Pancreas (tissue), 10 donors: ENCODE data around the gene GLP2R. TPM values are rescaled to one million over a fixed set of nuclear protein-coding genes. Genes with fewer than 3 reads are reported as not detected.

Source experiments
- ATAC-seq, 4 donors: fragments of 200-7000 bp; cut with Tn5 transposase; one replicate each; pipeline versions ENCODE4 v1.8.0 to v1.9.1; 2020; ENCODE audit warnings: mild to moderate bottlenecking in 4 of 4, moderate library complexity in 4 of 4
- DNase-seq, 6 donors: peaks; one replicate each; pipeline ENCODE4 v3.0.0-alpha.2; 2020
- FAIRE-seq: peaks from 2 replicates; lab custom pipeline; 2012; peaks lifted over from hg19 to GRCh38; lab: Jason Lieb, UNC
- H3K27ac ChIP-seq, 4 donors: fragments of 200-600 bp; sonication (generic); 1 replicate in 3 of 4; 2 replicates in 1 of 4; pipeline versions ENCODE4 v1.5.0 to v1.8.0; 2020
- H3K27me3 ChIP-seq, 4 donors: fragments of 200-600 bp; one replicate each; pipeline ENCODE4 v1.8.0; 2021
- H3K36me3 ChIP-seq, 3 donors: fragments of 200-600 bp; sonication (generic) in 1 of 3; one replicate each; pipeline versions ENCODE4 v1.5.0 to v1.8.0; 2020 to 2021
- H3K4me1 ChIP-seq, 3 donors: fragments of 200-600 bp; one replicate each; pipeline ENCODE4 v1.8.0; 2021
- H3K4me3 ChIP-seq, 4 donors: fragments of 200-600 bp; sonication (generic) in 2 of 4; one replicate each; pipeline versions ENCODE4 v1.5.0 to v1.8.0; 2020 to 2021
- H3K9me3 ChIP-seq, 4 donors: fragments of 200-600 bp; one replicate each; pipeline ENCODE4 v1.8.0; 2021
- CTCF ChIP-seq, 4 donors: fragments of 200-600 bp; sonication (generic) in 3 of 4; IDR thresholded peaks; one replicate each; pipeline versions ENCODE4 v1.5.0 to v1.8.0; 2021; ENCODE audit warnings: antibody characterized with exemption in 4 of 4
- whole genome bisulfite sequencing, 2 donors: extraction: QIAGEN DNeasy Blood & Tissue Kit; methylation state at CpG; one replicate each; pipeline ENCODE4 v1.1.7; 2013; 5-methylcytosine and 5-hydroxymethylcytosine counted together
- intact Hi-C, 3 donors: fragments of 100-400 bp; cut with DNase I; formaldehyde crosslinking; loops; one replicate each; pipeline versions ENCODE4 v1.11.1 to v1.14.2; 2022
- polyA plus RNA-seq, 2 donors: library from polyadenylated mRNA; stranded (reverse); fragments of 200-250 nt; gene quantifications; one replicate each; pipeline ENCODE4 v1.2.3, GENCODE V29; 2013
- total RNA-seq, 6 donors: library from RNA; stranded (reverse); fragmentation: NEBNext Ultra II Directional in 4 of 6; extraction: Animal tissue kit (Norgen Biotek cat#: 25700) in 4 of 6; gene quantifications; one replicate each; pipeline versions ENCODE4 v1.2.1 to v1.2.4, GENCODE V29; 2021 to 2023
- donor health status: healthy with polysubstance abuse.
- donor health status: DM: no; HTN: no; CAD: no; lungs with moderate emphysema.
- donor health status: DM: no; HTN: no; CAD: no.
- donor health status: control.
- donor health status: control.
- donor health status: Bipolar disorder and iron deficiency.
- donor health status: DM: yes; HTN: yes; CAD: no.
- donor health status: DM: no; HTN: no; CAD: no.
- donor health status: DM: no; HTN: no; CAD: no.
- donor health status: DM: yes; HTN: yes; CAD: no.

The GLP2R gene
- total and polyA plus RNA-seq, 8 donors: 0.39 to 1.7 (median 0.97) TPM

- DNase-seq (no peak), FAIRE-seq (no peak), ATAC-seq (no peak)
- intact Hi-C loops: loop anchor here in 1 of 3 donors (2.0 kb wide), 1 partner anchor 18 kb away; no protein-coding TSS in a partner anchor
- H3K27ac ChIP-seq: no peak overlapping the region
- no peaks in the 10 kb centered on the region for H3K9me3 ChIP-seq
- H3K27me3 ChIP-seq: no peaks in the 10 kb centered on the region
- TF ChIP-seq CTCF (IDR thresholded peaks at IDR 0.05): no peak
- H3K4me1 ChIP-seq: no peaks in the 10 kb centered on the region
- H3K36me3 ChIP-seq: no peaks in the 10 kb centered on the region
- H3K4me3 ChIP-seq: no peak overlapping the region
- WGBS, 2 donors: 84 to 92% methylated on average over 15 of the region's 15 CpGs
These were observed 33.4 kb upstream of the GLP2R start for GRCh38 chr17:9792181-9792840.

- DNase-seq (no peak), FAIRE-seq (no peak), ATAC-seq (no peak)
- Histone ChIP-seq H3K4me1 (no peaks in the 10 kb centered on the region), H3K36me3 (no peaks in the 10 kb centered on the region), H3K27ac (no peak overlapping the region), H3K9me3 (no peaks in the 10 kb centered on the region), H3K4me3 (no peak overlapping the region), H3K27me3 (peaks cover 0 to 24% (median 0%) of the 10 kb centered on the region in 4 donors)
- no peak for TF ChIP-seq CTCF (IDR thresholded peaks at IDR 0.05)
- WGBS, 2 donors: 59 to 64% methylated on average over 3 of the region's 3 CpGs
- intact Hi-C loops: no loop called here
These were observed 27.7 kb upstream of the GLP2R start for GRCh38 chr17:9798008-9798407.

- intact Hi-C loops: no loop called here
- H3K9me3 ChIP-seq: no peaks in the 10 kb centered on the region
- peak in 2 of 4 donors; percentile 19 to 32 for ATAC-seq
- no peak overlapping the region for H3K4me3 ChIP-seq
- peaks cover 0 to 24% (median 0%) of the 10 kb centered on the region in 4 donors for H3K27me3 ChIP-seq
- WGBS, 2 donors: 56 to 59% methylated on average over 7 of the region's 7 CpGs
- DNase-seq: no peak
- no peaks in the 10 kb centered on the region for H3K36me3 ChIP-seq
- no peak for FAIRE-seq
- no peak for TF ChIP-seq CTCF (IDR thresholded peaks at IDR 0.05)
- no peaks in the 10 kb centered on the region for H3K4me1 ChIP-seq
- H3K27ac ChIP-seq: no peak overlapping the region
These were observed 27.0 kb upstream of the GLP2R start for GRCh38 chr17:9798724-9799123.

- H3K9me3 ChIP-seq: no peaks in the 10 kb centered on the region
- no peak for TF ChIP-seq CTCF (IDR thresholded peaks at IDR 0.05)
- H3K4me3 ChIP-seq: no peak overlapping the region
- WGBS, 2 donors: 40 to 48% methylated on average over 2 of the region's 2 CpGs
- no peak overlapping the region for H3K27ac ChIP-seq
- H3K27me3 ChIP-seq: peaks cover 0 to 24% (median 0%) of the 10 kb centered on the region in 4 donors
- no peaks in the 10 kb centered on the region for H3K4me1 ChIP-seq
- DNase-seq (no peak), ATAC-seq (no peak), FAIRE-seq (no peak)
- intact Hi-C loops: no loop called here
- no peaks in the 10 kb centered on the region for H3K36me3 ChIP-seq
These were observed 24.2 kb upstream of the GLP2R start for GRCh38 chr17:9801505-9801904.

GRCh38 chr17:9802294-9802693 lies 23.4 kb upstream of the GLP2R start:
- ATAC-seq (no peak), FAIRE-seq (no peak), DNase-seq (no peak)
- Histone ChIP-seq H3K36me3 (no peaks in the 10 kb centered on the region), H3K4me3 (no peak overlapping the region), H3K27me3 (peaks cover 0 to 24% (median 0%) of the 10 kb centered on the region in 4 donors), H3K27ac (no peak overlapping the region), H3K4me1 (no peaks in the 10 kb centered on the region), H3K9me3 (no peaks in the 10 kb centered on the region)
- intact Hi-C loops: no loop called here
- 63 to 66% methylated on average over 13 of the region's 13 CpGs for WGBS, 2 donors
- no peak for TF ChIP-seq CTCF (IDR thresholded peaks at IDR 0.05)
